Upper lobe of left lung (tissue), 4 donors: ENCODE results near the gene MAP2K5.

Experiments used
- POLR2A ChIP-seq, 4 donors: fragments of 450-650 bp; IDR thresholded peaks; one replicate each; pipeline ENCODE4 v1.5.1; 2016 to 2017; ENCODE audit warnings: antibody characterized with exemption in 4 of 4, mild to moderate bottlenecking in 2 of 4
- POLR2AphosphoS5 ChIP-seq, 2 donors: sonication (generic); formaldehyde crosslinking; IDR thresholded peaks; one replicate each; pipeline ENCODE4 v1.5.1; 2017; ENCODE audit warnings: antibody characterized with exemption in 2 of 2
- TF ChIP-seq, protein P1 (sequence below), 6 experiments: fragments of 450-650 bp in 4 of 6; fragments of 200-600 bp in 2 of 6; sonication (generic) in 2 of 6; IDR thresholded peaks; one replicate each; pipeline ENCODE4 v1.5.1; 2016 to 2019; ENCODE audit warnings: antibody characterized with exemption in 6 of 6

DNA sequence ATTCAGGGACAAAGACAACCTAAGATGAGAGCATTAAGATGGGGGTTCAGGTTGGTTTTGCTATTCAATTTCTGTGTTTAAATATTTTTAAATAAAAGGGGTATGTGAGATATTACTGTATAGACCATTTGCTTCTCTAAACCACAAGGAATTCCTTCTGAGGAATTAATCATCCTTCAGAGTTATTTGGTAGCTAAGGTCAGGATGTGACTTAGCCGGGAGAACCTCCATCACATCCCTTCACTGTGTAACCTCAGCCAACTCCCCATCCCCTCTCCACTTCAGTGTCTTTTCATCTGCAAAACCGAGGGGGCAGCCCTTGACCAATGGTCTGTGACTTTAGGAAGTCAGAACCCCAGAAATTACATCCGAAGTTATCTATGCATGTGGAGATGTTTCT is 234.1 kb downstream of the MAP2K5 start:
- TF ChIP-seq, protein P1, sequence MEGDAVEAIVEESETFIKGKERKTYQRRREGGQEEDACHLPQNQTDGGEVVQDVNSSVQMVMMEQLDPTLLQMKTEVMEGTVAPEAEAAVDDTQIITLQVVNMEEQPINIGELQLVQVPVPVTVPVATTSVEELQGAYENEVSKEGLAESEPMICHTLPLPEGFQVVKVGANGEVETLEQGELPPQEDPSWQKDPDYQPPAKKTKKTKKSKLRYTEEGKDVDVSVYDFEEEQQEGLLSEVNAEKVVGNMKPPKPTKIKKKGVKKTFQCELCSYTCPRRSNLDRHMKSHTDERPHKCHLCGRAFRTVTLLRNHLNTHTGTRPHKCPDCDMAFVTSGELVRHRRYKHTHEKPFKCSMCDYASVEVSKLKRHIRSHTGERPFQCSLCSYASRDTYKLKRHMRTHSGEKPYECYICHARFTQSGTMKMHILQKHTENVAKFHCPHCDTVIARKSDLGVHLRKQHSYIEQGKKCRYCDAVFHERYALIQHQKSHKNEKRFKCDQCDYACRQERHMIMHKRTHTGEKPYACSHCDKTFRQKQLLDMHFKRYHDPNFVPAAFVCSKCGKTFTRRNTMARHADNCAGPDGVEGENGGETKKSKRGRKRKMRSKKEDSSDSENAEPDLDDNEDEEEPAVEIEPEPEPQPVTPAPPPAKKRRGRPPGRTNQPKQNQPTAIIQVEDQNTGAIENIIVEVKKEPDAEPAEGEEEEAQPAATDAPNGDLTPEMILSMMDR (IDR thresholded peaks at IDR 0.05): no peak
- TF ChIP-seq POLR2A (IDR thresholded peaks at IDR 0.05) (no peak), POLR2AphosphoS5 (IDR thresholded peaks at IDR 0.05) (no peak)
